ENCODE measurements around the gene RBM6. TPM values are rescaled to one million over a fixed set of nuclear protein-coding genes. Genes with fewer than 3 reads are reported as not detected.

RBM6 gene
- total and polyA plus RNA-seq, 9 of the 15 experiments (the other 6 are each of a cell fraction or from before 2014, with no cell fraction given), result 19.9 to 82.2 (median 57.8) TPM

GRCh38 chr3:50111757-50112156 lies 171.8 kb downstream of the RBM6 start:
- H2AFZ ChIP-seq (ENCODE audit: low read depth, low read length), result no peak overlapping the region
- WGBS (ENCODE audit: insufficient coverage, low coverage, missing lambda C conversion rate), result 92% methylated on average over 4 of the region's 5 CpGs
- no peaks in the 10 kb centered on the region for H3K27me3 ChIP-seq (ENCODE audit: control insufficient read depth in 2 of 2, insufficient read depth in 2 of 2, low read length in 2 of 2)
- H3K9ac ChIP-seq (ENCODE audit: insufficient read depth in 1 of 2, low read depth in 2 of 2, low read length in 2 of 2), result no peak overlapping the region
- no TSS peak for BruUV-seq (replicated peaks)
- H3K27ac ChIP-seq (ENCODE audit: extremely low read depth, low read depth, low read length), result no peak overlapping the region
- no peak overlapping the region for H3K4me2 ChIP-seq (ENCODE audit: insufficient read depth, low read length)
- no peak for ATAC-seq
- FAIRE-seq, result no peak
- ChIA-PET CTCF (ENCODE audit: low intra/inter-chr PET ratio) (no interaction called here), POLR2A (interaction anchor here (1.0 kb wide), 1 partner anchor 10 kb away, joined by 6 read pairs; no protein-coding TSS in a partner anchor)
- no peaks in the 10 kb centered on the region for H4K20me1 ChIP-seq (replicated peaks; ENCODE audit: control insufficient read depth, insufficient read depth, low read length)
- TF ChIP-seq WHSC1 (IDR thresholded peaks at IDR 0.05; ENCODE audit: low read length), result no peak
- no peak for TF ChIP-seq NR2C2 (CRISPR knock-in tag; IDR thresholded peaks at IDR 0.05)
- no peak for TF ChIP-seq NR2C2 (tag; IDR thresholded peaks at IDR 0.05)
- TF ChIP-seq CREB3 (tag; conservative IDR thresholded peaks at IDR 0.05; ENCODE audit: low read depth), result no peak
- TF ChIP-seq ILF3 (IDR thresholded peaks at IDR 0.05; ENCODE audit: borderline replicate concordance), result no peak
- TF ChIP-seq NFE2L1 (tag; IDR thresholded peaks at IDR 0.05; ENCODE audit: borderline replicate concordance, low read depth), result no peak
- TF ChIP-seq TSHZ1 (CRISPR knock-in tag; IDR thresholded peaks at IDR 0.05), result no peak
- no peak for TF ChIP-seq RBM22 (IDR thresholded peaks at IDR 0.05; ENCODE audit: low read depth, low read length, poor library complexity, severe bottlenecking)
- TF ChIP-seq RFX5 (IDR thresholded peaks at IDR 0.05; ENCODE audit: low read depth, low read length), result no peak
- no peak for TF ChIP-seq NCOA6 (IDR thresholded peaks at IDR 0.05)
- no peak for TF ChIP-seq MAZ (CRISPR knock-in tag; conservative IDR thresholded peaks at IDR 0.05 in 1 of 2, IDR thresholded peaks at IDR 0.05 in 1 of 2)
- no peak for TF ChIP-seq PML (IDR thresholded peaks at IDR 0.05; ENCODE audit: low read length)
- in situ Hi-C loops (cut with MboI), result no loop called here
- peaks cover 95% of the 10 kb centered on the region for H3K36me3 ChIP-seq (ENCODE audit: control insufficient read depth, insufficient read depth, low read length)
- DNase-seq (ENCODE audit: extremely low read depth in 1 of 4, low spot score in 3 of 4), result no peak
- no peak overlapping the region for H3K4me3 ChIP-seq
- H3K79me2 ChIP-seq (ENCODE audit: control insufficient read depth, insufficient read depth, low read length), result no peaks in the 10 kb centered on the region; the same call in 2 of the 3 replicates
- H3K4me1 ChIP-seq (replicated peaks in 1 of 2; ENCODE audit: control insufficient read depth in 2 of 2, insufficient read depth in 2 of 2, low read length in 2 of 2), result no peaks in the 10 kb centered on the region
- no peaks in the 10 kb centered on the region for H3K9me1 ChIP-seq (ENCODE audit: control insufficient read depth, insufficient read depth, low read length)
- intact Hi-C loops (cut with micrococcal nuclease), result no loop called here
- H3K9me3 ChIP-seq (replicated peaks; ENCODE audit: control insufficient read depth, insufficient read depth, low read depth, low read length), result no peaks in the 10 kb centered on the region
